Pancreas (tissue), 10 donors: Measurements from ENCODE around the gene BCL2L13. TPM values are rescaled to one million over a fixed set of nuclear protein-coding genes. Genes with fewer than 3 reads are reported as not detected.

Experiments
- ATAC-seq, 4 donors: fragments of 200-7000 bp; cut with Tn5 transposase; one replicate each; pipeline versions ENCODE4 v1.8.0 to v1.9.1; 2020; ENCODE audit warnings: mild to moderate bottlenecking in 4 of 4, moderate library complexity in 4 of 4
- DNase-seq, 6 donors: peaks; one replicate each; pipeline ENCODE4 v3.0.0-alpha.2; 2020
- FAIRE-seq: peaks from 2 replicates; lab custom pipeline; 2012; peaks lifted over from hg19 to GRCh38; lab: Jason Lieb, UNC
- H3K27ac ChIP-seq, 4 donors: fragments of 200-600 bp; sonication (generic); 1 replicate in 3 of 4; 2 replicates in 1 of 4; pipeline versions ENCODE4 v1.5.0 to v1.8.0; 2020
- H3K27me3 ChIP-seq, 4 donors: fragments of 200-600 bp; one replicate each; pipeline ENCODE4 v1.8.0; 2021
- H3K36me3 ChIP-seq, 3 donors: fragments of 200-600 bp; sonication (generic) in 1 of 3; one replicate each; pipeline versions ENCODE4 v1.5.0 to v1.8.0; 2020 to 2021
- H3K4me1 ChIP-seq, 3 donors: fragments of 200-600 bp; one replicate each; pipeline ENCODE4 v1.8.0; 2021
- H3K4me3 ChIP-seq, 4 donors: fragments of 200-600 bp; sonication (generic) in 2 of 4; one replicate each; pipeline versions ENCODE4 v1.5.0 to v1.8.0; 2020 to 2021
- H3K9me3 ChIP-seq, 4 donors: fragments of 200-600 bp; one replicate each; pipeline ENCODE4 v1.8.0; 2021
- CTCF ChIP-seq, 4 donors: fragments of 200-600 bp; sonication (generic) in 3 of 4; IDR thresholded peaks; one replicate each; pipeline versions ENCODE4 v1.5.0 to v1.8.0; 2021; ENCODE audit warnings: antibody characterized with exemption in 4 of 4
- WGBS, 2 donors: extraction: QIAGEN DNeasy Blood & Tissue Kit; methylation state at CpG; one replicate each; pipeline ENCODE4 v1.1.7; 2013; 5-methylcytosine and 5-hydroxymethylcytosine counted together
- intact Hi-C, 3 donors: fragments of 100-400 bp; cut with DNase I; formaldehyde crosslinking; loops; one replicate each; pipeline versions ENCODE4 v1.11.1 to v1.14.2; 2022
- polyA plus RNA-seq, 2 donors: library from polyadenylated mRNA; stranded (reverse); fragments of 200-250 nt; gene quantifications; one replicate each; pipeline ENCODE4 v1.2.3, GENCODE V29; 2013
- total RNA-seq, 6 donors: library from RNA; stranded (reverse); fragmentation: NEBNext Ultra II Directional in 4 of 6; extraction: Animal tissue kit (Norgen Biotek cat#: 25700) in 4 of 6; gene quantifications; one replicate each; pipeline versions ENCODE4 v1.2.1 to v1.2.4, GENCODE V29; 2021 to 2023
- donor health status: healthy with polysubstance abuse.
- donor health status: DM: no; HTN: no; CAD: no; lungs with moderate emphysema.
- donor health status: DM: no; HTN: no; CAD: no.
- donor health status: control.
- donor health status: control.
- donor health status: Bipolar disorder and iron deficiency.
- donor health status: DM: yes; HTN: yes; CAD: no.
- donor health status: DM: no; HTN: no; CAD: no.
- donor health status: DM: no; HTN: no; CAD: no.
- donor health status: DM: yes; HTN: yes; CAD: no.

BCL2L13 gene
- total and polyA plus RNA-seq, 8 donors, result 11.7 to 30.9 (median 25.3) TPM

GRCh38 chr22:17770180-17771077 is 131.9 kb downstream of the BCL2L13 start:
- no peak for TF ChIP-seq CTCF (IDR thresholded peaks at IDR 0.05)
- Histone ChIP-seq H3K27ac (no peak overlapping the region), H3K36me3 (no peaks in the 10 kb centered on the region), H3K9me3 (no peaks in the 10 kb centered on the region), H3K4me3 (no peak overlapping the region), H3K4me1 (peaks cover 3 to 7% (median 6%) of the 10 kb centered on the region in 3 donors), H3K27me3 (no peaks in the 10 kb centered on the region)
- 88 to 94% methylated on average over 19 of the region's 19 CpGs for WGBS, 2 donors
- DNase-seq (peak in 1 of 6 donors; percentile 47), ATAC-seq (no peak), FAIRE-seq (no peak)
- intact Hi-C loops, result no loop called here

- ATAC-seq (no peak), DNase-seq (peak in 1 of 6 donors; percentile 67), FAIRE-seq (no peak)
- TF ChIP-seq CTCF (IDR thresholded peaks at IDR 0.05), result no peak
- H3K4me1 ChIP-seq, result peaks cover 3 to 7% (median 6%) of the 10 kb centered on the region in 3 donors
- no peaks in the 10 kb centered on the region for H3K9me3 ChIP-seq
- peak overlapping the region in 1 of 4 donors; percentile 81 for H3K4me3 ChIP-seq
- intact Hi-C loops, result no loop called here
- peak overlapping the region in 1 of 4 donors; percentile 17 for H3K27ac ChIP-seq
- WGBS, 2 donors, result 84 to 86% methylated on average over 21 of the region's 21 CpGs
- no peaks in the 10 kb centered on the region for H3K27me3 ChIP-seq
- H3K36me3 ChIP-seq, result no peaks in the 10 kb centered on the region
These were observed 133.8 kb downstream of the BCL2L13 start for GRCh38 chr22:17772249-17772957.

GRCh38 chr22:17772958-17773605 is 134.5 kb downstream of the BCL2L13 start:
- peak; percentile 3 to 14 (median 8) for ATAC-seq
- 65 to 72% methylated on average over 18 of the region's 18 CpGs for WGBS, 2 donors
- no peak for TF ChIP-seq CTCF (IDR thresholded peaks at IDR 0.05)
- Histone ChIP-seq H3K4me3 (peak overlapping the region; percentile 63 to 81 (median 74)), H3K36me3 (no peaks in the 10 kb centered on the region), H3K27me3 (no peaks in the 10 kb centered on the region), H3K4me1 (peaks cover 3 to 7% (median 6%) of the 10 kb centered on the region in 3 donors), H3K9me3 (no peaks in the 10 kb centered on the region), H3K27ac (no peak overlapping the region)
- FAIRE-seq, result no peak
- intact Hi-C loops, result no loop called here
- peak in 1 of 6 donors; percentile 59 for DNase-seq

- peak; percentile 26 to 82 (median 58) for DNase-seq
- Histone ChIP-seq H3K27me3 (no peaks in the 10 kb centered on the region), H3K4me3 (peak overlapping the region; percentile 63 to 81 (median 74)), H3K9me3 (no peaks in the 10 kb centered on the region), H3K27ac (peak overlapping the region in 2 of 4 donors; percentile 54 to 61), H3K36me3 (no peaks in the 10 kb centered on the region), H3K4me1 (peaks cover 3 to 7% (median 6%) of the 10 kb centered on the region in 3 donors)
- TF ChIP-seq CTCF (IDR thresholded peaks at IDR 0.05), result no peak
- 2 to 3% methylated on average over 30 to 45 of the region's 47 CpGs for WGBS, 2 donors
- ATAC-seq, result peak; percentile 57 to 82 (median 71)
- no peak for FAIRE-seq
- intact Hi-C loops, result no loop called here
These were observed 135.1 kb downstream of the BCL2L13 start for GRCh38 chr22:17773606-17774205.
